ENCODE results near the gene PXDC1.

Gene PXDC1

GRCh38 chr6:3690506-3690905 is 61.0 kb downstream of the PXDC1 start:
- TF ChIP-seq, protein P1, sequence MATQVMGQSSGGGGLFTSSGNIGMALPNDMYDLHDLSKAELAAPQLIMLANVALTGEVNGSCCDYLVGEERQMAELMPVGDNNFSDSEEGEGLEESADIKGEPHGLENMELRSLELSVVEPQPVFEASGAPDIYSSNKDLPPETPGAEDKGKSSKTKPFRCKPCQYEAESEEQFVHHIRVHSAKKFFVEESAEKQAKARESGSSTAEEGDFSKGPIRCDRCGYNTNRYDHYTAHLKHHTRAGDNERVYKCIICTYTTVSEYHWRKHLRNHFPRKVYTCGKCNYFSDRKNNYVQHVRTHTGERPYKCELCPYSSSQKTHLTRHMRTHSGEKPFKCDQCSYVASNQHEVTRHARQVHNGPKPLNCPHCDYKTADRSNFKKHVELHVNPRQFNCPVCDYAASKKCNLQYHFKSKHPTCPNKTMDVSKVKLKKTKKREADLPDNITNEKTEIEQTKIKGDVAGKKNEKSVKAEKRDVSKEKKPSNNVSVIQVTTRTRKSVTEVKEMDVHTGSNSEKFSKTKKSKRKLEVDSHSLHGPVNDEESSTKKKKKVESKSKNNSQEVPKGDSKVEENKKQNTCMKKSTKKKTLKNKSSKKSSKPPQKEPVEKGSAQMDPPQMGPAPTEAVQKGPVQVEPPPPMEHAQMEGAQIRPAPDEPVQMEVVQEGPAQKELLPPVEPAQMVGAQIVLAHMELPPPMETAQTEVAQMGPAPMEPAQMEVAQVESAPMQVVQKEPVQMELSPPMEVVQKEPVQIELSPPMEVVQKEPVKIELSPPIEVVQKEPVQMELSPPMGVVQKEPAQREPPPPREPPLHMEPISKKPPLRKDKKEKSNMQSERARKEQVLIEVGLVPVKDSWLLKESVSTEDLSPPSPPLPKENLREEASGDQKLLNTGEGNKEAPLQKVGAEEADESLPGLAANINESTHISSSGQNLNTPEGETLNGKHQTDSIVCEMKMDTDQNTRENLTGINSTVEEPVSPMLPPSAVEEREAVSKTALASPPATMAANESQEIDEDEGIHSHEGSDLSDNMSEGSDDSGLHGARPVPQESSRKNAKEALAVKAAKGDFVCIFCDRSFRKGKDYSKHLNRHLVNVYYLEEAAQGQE (IDR thresholded peaks at IDR 0.05; ENCODE audit: insufficient read depth in 1 of 2, low read depth in 2 of 2, low read length in 2 of 2) = no peak
- TF ChIP-seq SIN3A (IDR thresholded peaks at IDR 0.05; ENCODE audit: borderline replicate concordance, insufficient read depth, low read length) (no peak), TAF1 (IDR thresholded peaks at IDR 0.05; ENCODE audit: borderline replicate concordance, insufficient read depth, low read length) (no peak), POLR2AphosphoS5 (IDR thresholded peaks at IDR 0.05; ENCODE audit: low read depth, low read length) (no peak), FOXP2 (optimal IDR thresholded peaks at IDR 0.05; ENCODE audit: borderline replicate concordance, extremely low read depth, extremely low read length, insufficient read depth) (no peak)

- TF ChIP-seq FOXP2 (optimal IDR thresholded peaks at IDR 0.05; ENCODE audit: borderline replicate concordance, extremely low read depth, extremely low read length, insufficient read depth) (no peak), SIN3A (IDR thresholded peaks at IDR 0.05; ENCODE audit: borderline replicate concordance, insufficient read depth, low read length) (no peak), TAF1 (IDR thresholded peaks at IDR 0.05; ENCODE audit: borderline replicate concordance, insufficient read depth, low read length) (no peak), POLR2AphosphoS5 (IDR thresholded peaks at IDR 0.05; ENCODE audit: low read depth, low read length) (no peak)
- TF ChIP-seq, protein P1 (IDR thresholded peaks at IDR 0.05; ENCODE audit: insufficient read depth in 1 of 2, low read depth in 2 of 2, low read length in 2 of 2) = no peak
These were observed 63.7 kb downstream of the PXDC1 start for GRCh38 chr6:3687847-3688246.

GRCh38 chr6:3683331-3683730 is 68.2 kb downstream of the PXDC1 start:
- TF ChIP-seq, protein P1 (IDR thresholded peaks at IDR 0.05; ENCODE audit: insufficient read depth in 1 of 2, low read depth in 2 of 2, low read length in 2 of 2) = no peak
- TF ChIP-seq FOXP2 (optimal IDR thresholded peaks at IDR 0.05; ENCODE audit: borderline replicate concordance, extremely low read depth, extremely low read length, insufficient read depth) = no peak
- TF ChIP-seq TAF1 (IDR thresholded peaks at IDR 0.05; ENCODE audit: borderline replicate concordance, insufficient read depth, low read length) = no peak
- no peak for TF ChIP-seq SIN3A (IDR thresholded peaks at IDR 0.05; ENCODE audit: borderline replicate concordance, insufficient read depth, low read length)
- no peak for TF ChIP-seq POLR2AphosphoS5 (IDR thresholded peaks at IDR 0.05; ENCODE audit: low read depth, low read length)

DNA sequence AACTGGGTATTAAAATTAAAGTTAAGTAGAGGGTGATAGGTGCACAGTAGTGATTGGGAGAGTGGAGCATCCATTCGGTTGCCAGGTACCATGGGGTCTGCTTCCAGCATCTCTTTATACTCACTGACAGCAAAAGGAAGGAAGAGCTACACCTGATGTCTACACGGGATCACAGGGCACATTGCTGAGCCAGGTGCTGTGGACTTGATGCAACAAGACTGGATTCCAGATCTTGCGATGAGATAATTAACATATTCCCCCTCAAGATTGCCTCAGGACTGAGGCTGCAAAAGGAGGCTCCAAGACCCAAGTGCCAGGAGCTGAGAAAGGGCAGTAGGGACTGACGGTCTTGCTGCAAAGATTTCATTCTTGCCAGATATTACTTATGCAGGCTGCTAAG is 72.6 kb downstream of the PXDC1 start:
- no peak for TF ChIP-seq FOXP2 (optimal IDR thresholded peaks at IDR 0.05; ENCODE audit: borderline replicate concordance, extremely low read depth, extremely low read length, insufficient read depth)
- TF ChIP-seq POLR2AphosphoS5 (IDR thresholded peaks at IDR 0.05; ENCODE audit: low read depth, low read length) = no peak
- TF ChIP-seq TAF1 (IDR thresholded peaks at IDR 0.05; ENCODE audit: borderline replicate concordance, insufficient read depth, low read length) = no peak
- TF ChIP-seq SIN3A (IDR thresholded peaks at IDR 0.05; ENCODE audit: borderline replicate concordance, insufficient read depth, low read length) = no peak
- TF ChIP-seq, protein P1 (IDR thresholded peaks at IDR 0.05; ENCODE audit: insufficient read depth in 1 of 2, low read depth in 2 of 2, low read length in 2 of 2) = no peak

Measured in PFSK-1 (cell line).